IMR-90 (cell line): ENCODE results near the gene DDX6. TPM values are rescaled to one million over a fixed set of nuclear protein-coding genes. Genes with fewer than 3 reads are reported as not detected.

Experiments used
- ATAC-seq: fragments of 200-7000 bp; cut with Tn5 transposase; 2 replicates; pipeline ENCODE4 v1.9.1; 2020; ENCODE audit warnings: low read depth, mild to moderate bottlenecking, moderate library complexity
- BruUV-seq: library from RNA; stranded (reverse); fragments of 400-500 nt; replicated peaks from 2 replicates; lab custom pipeline; 2021; lab: Mats Ljungman, UMichigan
- CTCF ChIA-PET: fragments of 300-600 bp; formaldehyde crosslinking; extraction: SDS; loops from one replicate; lab custom pipeline; 2021; ENCODE audit warnings: antibody characterized with exemption; lab: Yijun Ruan, JAX
- POLR2A ChIA-PET: fragments of 300-600 bp; sonication (Branson Sonifier 250); formaldehyde crosslinking; loops from one replicate; lab custom pipeline; 2022; ENCODE audit warnings: antibody characterized with exemption; ENCODE audit not compliant: unreplicated experiment; lab: Charles Lee
- DNase-seq: peaks from one replicate; pipeline ENCODE4 v3.0.0; 2013
- H2AFZ ChIP-seq: replicated peaks from 2 replicates; pipeline ENCODE3; 2013; ENCODE audit warnings: low read length, mild to moderate bottlenecking; ENCODE audit not compliant: poor library complexity
- H2AK5ac ChIP-seq: 2 replicates; pipeline ENCODE4 v1.6.1; 2013; ENCODE audit warnings: low read depth, low read length, inconsistent platforms
- H2AK9ac ChIP-seq: replicated peaks from 2 replicates; pipeline ENCODE3; 2013; ENCODE audit warnings: mild to moderate bottlenecking, low read depth, low read length, moderate library complexity; ENCODE audit not compliant: poor library complexity
- H2BK120ac ChIP-seq: 2 replicates; pipeline ENCODE4 v1.6.1; 2013; ENCODE audit warnings: low read depth, low read length, inconsistent platforms
- H2BK15ac ChIP-seq: 3 replicates; pipeline ENCODE4 v1.6.1; 2013; ENCODE audit warnings: low read depth, low read length, inconsistent platforms
- H2BK20ac ChIP-seq: 2 replicates; pipeline ENCODE4 v1.6.1; 2013; ENCODE audit warnings: low read depth, mild to moderate bottlenecking, inconsistent platforms, low read length, moderate library complexity
- H2BK5ac ChIP-seq: 2 replicates; pipeline ENCODE4 v1.6.1; 2013; ENCODE audit warnings: mild to moderate bottlenecking, low read depth, low read length, inconsistent platforms; ENCODE audit not compliant: poor library complexity, severe bottlenecking
- H3K14ac ChIP-seq: replicated peaks from 2 replicates; pipeline ENCODE4 v1.6.1; 2013; ENCODE audit warnings: low read depth, low read length, inconsistent platforms
- H3K18ac ChIP-seq: 2 replicates; pipeline ENCODE4 v1.6.1; 2013; ENCODE audit warnings: low read depth, low read length, control low read depth
- H3K23ac ChIP-seq: 2 replicates; pipeline ENCODE4 v1.6.1; 2013; ENCODE audit warnings: low read depth, low read length, inconsistent platforms
- H3K27ac ChIP-seq: 2 replicates; pipeline ENCODE4 v1.5.1; 2013; ENCODE audit warnings: mild to moderate bottlenecking, control low read depth, low read length; ENCODE audit not compliant: insufficient read depth
- H3K27me3 ChIP-seq: 2 replicates; pipeline ENCODE4 v1.6.1; 2013; ENCODE audit warnings: low read length; ENCODE audit not compliant: control insufficient read depth, insufficient read depth
- H3K36me3 ChIP-seq: 2 replicates; pipeline ENCODE4 v1.6.1; 2013; ENCODE audit warnings: low read length, mixed read lengths; ENCODE audit not compliant: control insufficient read depth, insufficient read depth
- H3K4ac ChIP-seq: 2 replicates; pipeline ENCODE4 v1.6.1; 2013; ENCODE audit warnings: low read depth, low read length, inconsistent platforms
- H3K4me1 ChIP-seq: 2 replicates; pipeline ENCODE4 v1.6.1; 2013; ENCODE audit warnings: low read length, mixed read lengths; ENCODE audit not compliant: control insufficient read depth, insufficient read depth
- H3K4me2 ChIP-seq: 2 replicates; pipeline ENCODE4 v1.6.1; 2013; ENCODE audit warnings: low read depth, mild to moderate bottlenecking, control low read depth, low read length, moderate library complexity
- H3K4me3 ChIP-seq: 2 replicates; pipeline ENCODE4 v1.5.1; 2013; ENCODE audit warnings: low read depth, mild to moderate bottlenecking, control low read depth, low read length, moderate library complexity; ENCODE audit not compliant: insufficient read depth
- H3K56ac ChIP-seq: 2 replicates; pipeline ENCODE4 v1.6.1; 2013; ENCODE audit warnings: low read length, inconsistent platforms; ENCODE audit not compliant: insufficient read depth; ENCODE audit errors: extremely low read depth
- H3K79me1 ChIP-seq, 2 experiments: 2 replicates each; pipeline ENCODE4 v1.6.1; 2013; ENCODE audit warnings: low read length in 2 of 2, inconsistent platforms in 1 of 2, low read depth in 1 of 2
- H3K9ac ChIP-seq: 2 replicates; pipeline ENCODE4 v1.6.1; 2013; ENCODE audit warnings: low read depth, low read length, control low read depth
- H3K9me1 ChIP-seq: 2 replicates; pipeline ENCODE4 v1.6.1; 2013; ENCODE audit warnings: low read length, inconsistent platforms; ENCODE audit not compliant: insufficient read depth
- H3K9me3 ChIP-seq: 2 replicates; pipeline ENCODE4 v1.6.1; 2013; ENCODE audit warnings: low read length; ENCODE audit not compliant: control insufficient read depth, insufficient read depth
- H4K20me1 ChIP-seq: 2 replicates; pipeline ENCODE4 v1.6.1; 2013; ENCODE audit warnings: low read length, inconsistent platforms; ENCODE audit not compliant: insufficient read depth
- H4K5ac ChIP-seq: 2 replicates; pipeline ENCODE4 v1.6.1; 2013; ENCODE audit warnings: mild to moderate bottlenecking, low read depth, low read length, control low read depth
- H4K8ac ChIP-seq, 2 experiments: 2 replicates each; pipeline ENCODE4 v1.6.1; 2013; ENCODE audit warnings: low read depth in 2 of 2, low read length in 2 of 2, control low read depth in 1 of 2, inconsistent platforms in 1 of 2
- H4K91ac ChIP-seq: 2 replicates; pipeline ENCODE4 v1.6.1; 2013; ENCODE audit warnings: low read depth, low read length, inconsistent platforms; ENCODE audit not compliant: insufficient read depth
- BHLHE40 ChIP-seq: fragments of 150-350 bp; IDR thresholded peaks from 2 replicates; pipeline ENCODE4 v1.6.1; 2016; ENCODE audit warnings: mild to moderate bottlenecking, low read depth, low read length
- CHD1 ChIP-seq: IDR thresholded peaks from 2 replicates; pipeline ENCODE4 v1.6.1; 2012; ENCODE audit warnings: low read depth, low read length, improper control_type of control experiment
- CTCF ChIP-seq: conservative IDR thresholded peaks from 2 replicates; pipeline ENCODE4 v1.5.1; 2012; ENCODE audit warnings: mild to moderate bottlenecking, low read depth, low read length, improper control_type of control experiment
- MAZ ChIP-seq: IDR thresholded peaks from 2 replicates; pipeline ENCODE4 v1.6.1; 2012; ENCODE audit warnings: low read depth, mild to moderate bottlenecking, low read length, improper control_type of control experiment, moderate library complexity, borderline replicate concordance
- MXI1 ChIP-seq: IDR thresholded peaks from 2 replicates; pipeline ENCODE4 v1.6.1; 2012; ENCODE audit warnings: low read depth, mild to moderate bottlenecking, low read length, moderate library complexity, borderline replicate concordance
- NFE2L2 ChIP-seq: fragments of 150-350 bp; IDR thresholded peaks from 2 replicates; pipeline ENCODE4 v1.6.1; 2016; ENCODE audit warnings: low read depth, mild to moderate bottlenecking, low read length
- POLR2A ChIP-seq: IDR thresholded peaks from 2 replicates; pipeline ENCODE4 v1.6.1; 2012; ENCODE audit warnings: mild to moderate bottlenecking, low read depth, low read length
- RCOR1 ChIP-seq: IDR thresholded peaks from 2 replicates; pipeline ENCODE4 v1.6.1; 2012; ENCODE audit warnings: mild to moderate bottlenecking, low read length, improper control_type of control experiment; ENCODE audit not compliant: insufficient replicate concordance
- RFX5 ChIP-seq: IDR thresholded peaks from 2 replicates; pipeline ENCODE4 v1.8.0; 2012; ENCODE audit warnings: low read depth, mild to moderate bottlenecking, low read length, moderate library complexity
- WGBS, 2 experiments: methylation state at CpG; one replicate each; pipeline versions ENCODE4 v1.1.5 to v1.1.7; 2013; ENCODE audit warnings: missing lambda C conversion rate in 2 of 2; ENCODE audit not compliant: insufficient read length in 1 of 2; ENCODE audit errors: extremely low coverage in 2 of 2; 5-methylcytosine and 5-hydroxymethylcytosine counted together
- dilution Hi-C: fragments of 300-500 bp; cut with HindIII; formaldehyde crosslinking; loops from one replicate; pipeline ENCODE4 v1.14.3; 2018; ENCODE audit warnings: low sequenced_read_pairs; ENCODE audit not compliant: unreplicated experiment
- in situ Hi-C: fragments of 300-500 bp; cut with MboI; formaldehyde crosslinking; loops from 3 replicates; pipeline ENCODE4 v1.14.3; 2019; ENCODE audit warnings: low sequenced_read_pairs, inconsistent platforms, mixed read lengths
- intact Hi-C: fragments of 100-400 bp; cut with micrococcal nuclease; formaldehyde crosslinking; loops from 2 replicates; pipeline ENCODE4 v1.10.0; 2022
- polyA plus RNA-seq, 3 experiments: library from polyadenylated mRNA; depleted of rRNA; stranded (reverse); fragments of >200 nt; gene quantifications; 2 replicates each; pipeline ENCODE4 v1.2.3, GENCODE V29; 2012; ENCODE audit warnings: low replicate concordance in 1 of 3
- total RNA-seq: library from RNA; depleted of rRNA; stranded (reverse); fragments of >200 nt; gene quantifications from 2 replicates; pipeline ENCODE4 v1.2.3, GENCODE V29; 2012

DDX6 gene
- total and polyA plus RNA-seq, 2 of the 4 experiments (the other 2 are of a cell fraction) = 19.2 to 197 TPM

DNA sequence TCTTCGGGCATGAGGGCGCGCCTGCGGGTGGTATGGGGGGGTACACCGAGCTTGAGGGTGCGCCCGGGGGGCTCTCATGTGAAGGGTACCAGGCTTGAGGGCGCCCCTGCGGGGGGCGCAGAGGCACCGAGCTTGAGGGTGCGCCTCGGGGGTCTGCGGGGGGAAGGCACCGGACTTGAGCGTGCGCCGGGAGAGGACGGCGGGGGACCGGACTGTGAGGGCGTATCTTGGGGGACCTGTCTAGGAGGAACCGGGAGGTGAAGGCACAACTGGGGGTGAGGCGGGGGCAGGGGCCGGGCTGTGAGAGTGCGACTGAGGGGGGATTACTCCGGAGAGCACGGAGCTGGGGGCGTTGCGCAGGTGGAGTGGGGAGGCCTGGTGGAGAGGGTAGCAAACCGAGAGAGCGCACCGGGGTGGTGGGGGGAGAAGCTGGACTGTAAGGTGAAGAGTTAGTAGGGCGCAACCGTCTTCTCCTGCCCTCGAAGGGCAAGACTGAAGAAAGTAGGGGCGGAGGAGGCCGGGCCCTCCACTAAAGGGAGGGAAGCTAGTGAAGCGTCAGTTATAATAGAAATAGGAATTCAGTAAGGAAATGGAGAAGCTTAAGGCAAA lies 1.1 kb upstream of the DDX6 start:
- Histone ChIP-seq H3K9me3 (no peaks in the 10 kb centered on the region), H3K23ac (peak overlapping the region; percentile 60; the same call in 1 of the 2 replicates), H3K9ac (peak overlapping the region; percentile 99), H3K9me1 (no peaks in the 10 kb centered on the region; the same call in 1 of the 2 replicates), H4K8ac (peak overlapping the region; percentile 98 to 99), H4K91ac (0 out of 2 replicates have a peak overlapping the region, but pooled peaks have one; percentile 96), H3K27me3 (0 out of 2 replicates have a peak, but pooled peaks cover 1% of the 10 kb centered on the region), H2BK5ac (peak overlapping the region; percentile 97), H3K4me1 (no peaks in the 10 kb centered on the region), H4K20me1 (peaks cover 28% of the 10 kb centered on the region), H3K27ac (peak overlapping the region; percentile 98), H2BK120ac (0 out of 2 replicates have a peak overlapping the region, but pooled peaks have one; percentile 5), H2AK9ac (peak overlapping the region; percentile 97), H4K5ac (peak overlapping the region; percentile 96), H2AK5ac (peak overlapping the region; percentile 47), H3K18ac (no peak overlapping the region), H3K4ac (peak overlapping the region; percentile 100), H2BK15ac (no peak overlapping the region), H3K36me3 (0 out of 2 replicates have a peak, but pooled peaks cover 2% of the 10 kb centered on the region), H3K4me2 (peak overlapping the region; percentile 86), H2AFZ (peak overlapping the region; percentile 97), H3K56ac (no peak overlapping the region), H2BK20ac (no peak overlapping the region), H3K79me1 (peaks cover 7 to 20% of the 10 kb centered on the region in 2 experiments; a peak in 2 of 4 replicates), H3K14ac (peak overlapping the region; percentile 66), H3K4me3 (peak overlapping the region; percentile 97)
- ATAC-seq (peak; percentile 2; the same call in 1 of the 2 replicates), DNase-seq (no peak)
- BruUV-seq = no TSS peak
- 3% methylated on average over 15 of the region's 39 CpGs; no CpG with 5 or more reads in 1 of the 2 experiments for WGBS, 2 experiments
- no peak for TF ChIP-seq RFX5
- no peak for TF ChIP-seq MAZ
- TF ChIP-seq BHLHE40 = no peak
- TF ChIP-seq POLR2A = no peak
- no peak for TF ChIP-seq RCOR1
- no peak for TF ChIP-seq CHD1
- no peak for TF ChIP-seq NFE2L2
- no peak for TF ChIP-seq CTCF
- no peak for TF ChIP-seq MXI1
- in situ Hi-C loops = no loop called here
- POLR2A ChIA-PET = interaction anchor here (1.0 kb wide), 1 partner anchor 132 kb away, joined by 7 read pairs; no protein-coding TSS in a partner anchor
- CTCF ChIA-PET = interaction anchor here (1.0 kb wide), 1 partner anchor 9 kb away, joined by 3 read pairs; no protein-coding TSS in a partner anchor
- dilution Hi-C loops = no loop called here
- intact Hi-C loops = loop anchor here (1.0 to 5.0 kb wide), 3 partner anchors 115 to 164 kb away; partner anchors contain the start of gene UPK2
